GM13976 (cell line): Measurements from ENCODE around the gene DACH2.

Source experiments
- DNase-seq: peaks from one replicate; pipeline ENCODE4 v3.0.0; 2012; ENCODE audit warnings: low spot score
- CTCF ChIP-seq: IDR thresholded peaks from 2 replicates; pipeline ENCODE4 v1.5.1; 2012; ENCODE audit warnings: borderline replicate concordance, mild to moderate bottlenecking; ENCODE audit not compliant: insufficient read depth; ENCODE audit errors: extremely low read depth, missing control alignments, control extremely low read depth
- in situ Hi-C: fragments of 300-500 bp; cut with MboI; formaldehyde crosslinking; loops from one replicate; pipeline ENCODE4 v1.12.0; 2022; ENCODE audit warnings: low sequenced_read_pairs, mixed read lengths, inconsistent platforms; ENCODE audit not compliant: unreplicated experiment

The DACH2 gene

GRCh38 chrX:86369847-86370630 lies 221.8 kb downstream of the DACH2 start:
- in situ Hi-C loops = no loop called here
- TF ChIP-seq CTCF = no peak
- DNase-seq = no peak

GRCh38 chrX:86370927-86371326 lies 222.7 kb downstream of the DACH2 start:
- no peak for TF ChIP-seq CTCF
- in situ Hi-C loops = no loop called here
- DNase-seq = no peak

GRCh38 chrX:86379209-86379608 lies 231.0 kb downstream of the DACH2 start:
- no peak for TF ChIP-seq CTCF
- in situ Hi-C loops = no loop called here
- DNase-seq = no peak

- DNase-seq = no peak
- in situ Hi-C loops = no loop called here
Observed at GRCh38 chrX:86383681-86384540, 235.7 kb downstream of the DACH2 start.

GRCh38 chrX:86407371-86407770 lies 259.1 kb downstream of the DACH2 start:
- DNase-seq = no peak
- in situ Hi-C loops = no loop called here
- no peak for TF ChIP-seq CTCF

More at GRCh38 chrX:86383681-86384540, 235.7 kb downstream of the DACH2 start:
- TF ChIP-seq CTCF = no peak

GRCh38 chrX:86421771-86422170 lies 273.5 kb downstream of the DACH2 start:
- DNase-seq = no peak
- in situ Hi-C loops = no loop called here
- no peak for TF ChIP-seq CTCF
